Thoracic aorta (tissue), 2 donors: ENCODE data around the gene PAMR1. TPM values are rescaled to one million over a fixed set of nuclear protein-coding genes. Genes with fewer than 3 reads are reported as not detected.

Experiments
- ATAC-seq: fragments of 150-250 bp; one replicate; pipeline ENCODE4 v1.8.0; 2017; ENCODE audit warnings: low read depth; ENCODE audit not compliant: insufficient number of reproducible peaks, low FRiP score
- DNase-seq: peaks from one replicate; pipeline ENCODE4 v3.0.0-alpha.2; 2020; ENCODE audit warnings: low spot score
- H3K27ac ChIP-seq, 2 donors: fragments of 200-600 bp; sonication (generic); 1 replicate in 1 of 2; 2 replicates in 1 of 2; pipeline ENCODE4 v1.5.1; 2016; ENCODE audit warnings: mild to moderate bottlenecking in 2 of 2, moderate library complexity in 2 of 2
- H3K27me3 ChIP-seq: fragments of 200-600 bp; sonication (generic); replicated peaks from 2 replicates; pipeline ENCODE4 v1.6.0; 2016; ENCODE audit warnings: mild to moderate bottlenecking; ENCODE audit not compliant: insufficient read depth
- H3K36me3 ChIP-seq: fragments of 200-600 bp; sonication (generic); one replicate; pipeline ENCODE4 v1.5.1; 2016
- H3K4me1 ChIP-seq, 2 donors: fragments of 200-600 bp; sonication (generic); 1 replicate in 1 of 2; 2 replicates in 1 of 2; pipeline versions ENCODE4 v1.5.1 to v1.6.0; 2016; ENCODE audit warnings: low read depth in 2 of 2, mild to moderate bottlenecking in 1 of 2; ENCODE audit not compliant: control insufficient read depth in 1 of 2
- H3K4me3 ChIP-seq: fragments of 200-600 bp; sonication (generic); 2 replicates; pipeline ENCODE4 v1.5.1; 2016; ENCODE audit warnings: mild to moderate bottlenecking
- H3K9me3 ChIP-seq: fragments of 200-600 bp; sonication (generic); 2 replicates; pipeline ENCODE4 v1.5.1; 2016
- total RNA-seq, 2 donors: library from RNA; depleted of rRNA; stranded (reverse); fragments of >200 nt; gene quantifications; one replicate each; pipeline versions ENCODE4 v1.1.0 to v1.2.3, GENCODE V29; 2016
- TF ChIP-seq, protein P1 (sequence below): fragments of 200-600 bp; sonication (generic); IDR thresholded peaks from one replicate; pipeline ENCODE4 v1.5.1; 2019; ENCODE audit warnings: antibody characterized with exemption

The PAMR1 gene
- total RNA-seq, 2 donors from 2014 or later = 4.3 TPM; not detected in 1

DNA sequence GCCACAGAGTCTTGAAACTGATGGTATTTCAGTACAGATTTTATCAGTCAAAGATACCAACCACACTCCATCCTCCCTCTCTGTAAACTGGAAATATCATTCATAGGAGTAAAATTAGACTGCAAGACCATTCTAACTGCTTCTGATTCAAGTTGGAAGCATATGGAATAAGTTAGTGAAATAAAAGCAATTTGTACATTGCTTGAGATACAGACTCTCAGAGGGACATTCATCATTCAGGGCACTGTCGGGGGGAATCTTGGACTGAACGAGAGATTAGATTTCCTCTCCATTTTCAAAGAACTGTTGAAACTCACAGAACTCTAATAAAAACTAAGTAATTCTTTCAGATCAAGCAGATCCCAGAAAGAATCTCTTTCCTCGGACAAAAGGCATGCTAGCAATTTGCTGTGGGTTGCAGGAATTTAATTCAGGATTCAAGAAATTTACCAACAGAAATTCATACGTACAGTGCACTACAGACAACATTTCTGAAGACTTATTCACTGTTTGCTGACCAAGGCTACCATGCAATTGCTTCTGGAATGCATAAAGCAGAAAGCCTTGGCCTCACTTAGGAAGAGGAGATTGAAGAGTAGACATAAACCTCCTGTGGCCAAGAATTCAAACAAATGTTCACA lies 34.1 kb downstream of the PAMR1 start:
- H3K27ac ChIP-seq = no peak overlapping the region
- H3K36me3 ChIP-seq = no peaks in the 10 kb centered on the region
- H3K27me3 ChIP-seq = no peaks in the 10 kb centered on the region
- no peaks in the 10 kb centered on the region for H3K9me3 ChIP-seq
- TF ChIP-seq, protein P1, sequence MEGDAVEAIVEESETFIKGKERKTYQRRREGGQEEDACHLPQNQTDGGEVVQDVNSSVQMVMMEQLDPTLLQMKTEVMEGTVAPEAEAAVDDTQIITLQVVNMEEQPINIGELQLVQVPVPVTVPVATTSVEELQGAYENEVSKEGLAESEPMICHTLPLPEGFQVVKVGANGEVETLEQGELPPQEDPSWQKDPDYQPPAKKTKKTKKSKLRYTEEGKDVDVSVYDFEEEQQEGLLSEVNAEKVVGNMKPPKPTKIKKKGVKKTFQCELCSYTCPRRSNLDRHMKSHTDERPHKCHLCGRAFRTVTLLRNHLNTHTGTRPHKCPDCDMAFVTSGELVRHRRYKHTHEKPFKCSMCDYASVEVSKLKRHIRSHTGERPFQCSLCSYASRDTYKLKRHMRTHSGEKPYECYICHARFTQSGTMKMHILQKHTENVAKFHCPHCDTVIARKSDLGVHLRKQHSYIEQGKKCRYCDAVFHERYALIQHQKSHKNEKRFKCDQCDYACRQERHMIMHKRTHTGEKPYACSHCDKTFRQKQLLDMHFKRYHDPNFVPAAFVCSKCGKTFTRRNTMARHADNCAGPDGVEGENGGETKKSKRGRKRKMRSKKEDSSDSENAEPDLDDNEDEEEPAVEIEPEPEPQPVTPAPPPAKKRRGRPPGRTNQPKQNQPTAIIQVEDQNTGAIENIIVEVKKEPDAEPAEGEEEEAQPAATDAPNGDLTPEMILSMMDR = no peak
- H3K4me3 ChIP-seq = no peak overlapping the region
- H3K4me1 ChIP-seq = no peaks in the 10 kb centered on the region
- DNase-seq (no peak), ATAC-seq (no peak)

GRCh38 chr11:35488117-35488516 lies 37.3 kb downstream of the PAMR1 start:
- Histone ChIP-seq H3K9me3 (peaks cover under 1% of the 10 kb centered on the region), H3K27ac (no peak overlapping the region), H3K27me3 (no peaks in the 10 kb centered on the region)

GRCh38 chr11:35487532-35488078 lies 37.8 kb downstream of the PAMR1 start:
- TF ChIP-seq, protein P1 = peak; percentile 15
- Histone ChIP-seq H3K27me3 (no peaks in the 10 kb centered on the region), H3K4me1 (no peaks in the 10 kb centered on the region), H3K9me3 (peaks cover 6% of the 10 kb centered on the region), H3K36me3 (no peaks in the 10 kb centered on the region), H3K4me3 (no peak overlapping the region), H3K27ac (no peak overlapping the region)
- ATAC-seq = no peak
- no peak for DNase-seq

More at GRCh38 chr11:35488117-35488516, 37.3 kb downstream of the PAMR1 start:
- Histone ChIP-seq H3K4me3 (no peak overlapping the region), H3K36me3 (no peaks in the 10 kb centered on the region), H3K4me1 (no peaks in the 10 kb centered on the region)
- ATAC-seq = no peak
- TF ChIP-seq, protein P1 = no peak
- DNase-seq = no peak

DNA sequence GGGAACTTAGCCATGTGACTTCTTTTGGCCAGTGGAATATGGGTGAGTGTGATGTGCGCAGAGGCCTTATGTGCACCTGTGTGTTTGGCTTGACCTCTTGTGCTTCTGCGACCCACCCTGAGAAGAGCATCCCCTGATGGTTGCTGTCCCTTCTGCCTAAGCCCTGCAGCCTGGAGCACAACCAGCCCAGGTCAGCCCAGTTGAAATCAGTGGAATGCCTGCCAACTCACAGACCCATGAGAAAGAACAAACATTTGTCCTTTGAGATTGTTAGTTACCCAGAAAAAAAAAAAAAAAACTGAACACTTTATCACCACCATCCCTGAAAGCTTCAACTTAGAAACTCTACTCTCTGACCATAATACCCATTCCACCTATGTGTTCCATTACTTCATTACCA lies 38.5 kb downstream of the PAMR1 start:
- DNase-seq (no peak), ATAC-seq (no peak)
- TF ChIP-seq, protein P1 = no peak
- no peak overlapping the region for H3K27ac ChIP-seq
- no peaks in the 10 kb centered on the region for H3K36me3 ChIP-seq
- H3K27me3 ChIP-seq = no peaks in the 10 kb centered on the region
- H3K4me3 ChIP-seq = no peak overlapping the region
- H3K4me1 ChIP-seq = no peaks in the 10 kb centered on the region
- H3K9me3 ChIP-seq = peaks cover 6% of the 10 kb centered on the region

- no peak for ATAC-seq
- H3K4me3 ChIP-seq = no peak overlapping the region
Measured at GRCh38 chr11:35486446-35486845, 39.0 kb downstream of the PAMR1 start.

More at GRCh38 chr11:35486446-35486845, 39.0 kb downstream of the PAMR1 start:
- Histone ChIP-seq H3K9me3 (peaks cover 6% of the 10 kb centered on the region), H3K27ac (no peak overlapping the region), H3K36me3 (no peaks in the 10 kb centered on the region), H3K27me3 (no peaks in the 10 kb centered on the region), H3K4me1 (no peaks in the 10 kb centered on the region)
- DNase-seq = no peak
- TF ChIP-seq, protein P1 = peak; percentile 7
